ENCODE measurements around the gene INO80C.

INO80C gene, protein sequence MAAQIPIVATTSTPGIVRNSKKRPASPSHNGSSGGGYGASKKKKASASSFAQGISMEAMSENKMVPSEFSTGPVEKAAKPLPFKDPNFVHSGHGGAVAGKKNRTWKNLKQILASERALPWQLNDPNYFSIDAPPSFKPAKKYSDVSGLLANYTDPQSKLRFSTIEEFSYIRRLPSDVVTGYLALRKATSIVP

DNA sequence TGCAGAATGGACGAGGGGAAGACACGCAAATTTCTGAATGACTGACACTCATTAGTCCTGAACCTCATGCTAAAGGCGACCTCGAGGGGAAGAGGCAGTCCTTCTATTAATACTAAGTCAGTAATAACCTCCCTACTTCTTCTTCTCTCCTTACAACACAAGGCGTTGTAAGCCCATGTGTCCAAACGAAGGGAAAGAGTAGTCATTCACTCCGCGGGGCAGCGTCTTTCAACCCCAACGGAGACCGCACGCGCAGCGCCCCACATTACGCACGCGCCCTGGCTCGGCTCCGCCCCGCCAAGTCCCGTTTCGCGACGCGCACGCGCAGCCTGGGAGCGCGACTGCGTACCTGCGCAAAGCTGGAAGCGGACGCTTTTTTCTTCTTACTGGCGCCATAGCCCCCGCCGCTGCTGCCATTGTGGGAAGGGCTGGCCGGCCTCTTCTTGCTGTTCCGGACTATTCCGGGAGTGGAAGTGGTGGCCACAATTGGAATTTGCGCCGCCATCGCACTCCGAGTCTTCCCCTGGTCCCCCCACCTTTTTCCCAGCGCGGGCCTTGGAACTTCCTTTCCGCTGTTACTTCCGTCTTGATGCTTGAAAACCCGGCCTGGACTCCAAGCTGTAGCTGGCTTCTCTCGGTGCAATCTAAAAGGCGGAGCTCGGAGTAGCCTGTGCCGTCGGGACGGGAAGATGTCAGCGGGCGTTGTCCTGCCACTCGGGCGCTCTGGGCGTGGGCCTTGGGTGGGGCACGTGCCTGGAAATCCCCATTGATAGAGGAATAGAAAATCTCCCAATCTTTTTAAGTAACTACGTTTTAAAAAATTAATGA, at the start of gene INO80C:
Gene INO80C, minus strand, starts transcription at position 591 of the 828 bp plus-strand sequence. Its CDS starts 86 bp downstream, at position 505.
- peak within 1 kb of the TSS; percentile 96 for H3K27ac ChIP-seq
- CTCF ChIA-PET, result no interaction called here
- TF ChIP-seq, protein P1, sequence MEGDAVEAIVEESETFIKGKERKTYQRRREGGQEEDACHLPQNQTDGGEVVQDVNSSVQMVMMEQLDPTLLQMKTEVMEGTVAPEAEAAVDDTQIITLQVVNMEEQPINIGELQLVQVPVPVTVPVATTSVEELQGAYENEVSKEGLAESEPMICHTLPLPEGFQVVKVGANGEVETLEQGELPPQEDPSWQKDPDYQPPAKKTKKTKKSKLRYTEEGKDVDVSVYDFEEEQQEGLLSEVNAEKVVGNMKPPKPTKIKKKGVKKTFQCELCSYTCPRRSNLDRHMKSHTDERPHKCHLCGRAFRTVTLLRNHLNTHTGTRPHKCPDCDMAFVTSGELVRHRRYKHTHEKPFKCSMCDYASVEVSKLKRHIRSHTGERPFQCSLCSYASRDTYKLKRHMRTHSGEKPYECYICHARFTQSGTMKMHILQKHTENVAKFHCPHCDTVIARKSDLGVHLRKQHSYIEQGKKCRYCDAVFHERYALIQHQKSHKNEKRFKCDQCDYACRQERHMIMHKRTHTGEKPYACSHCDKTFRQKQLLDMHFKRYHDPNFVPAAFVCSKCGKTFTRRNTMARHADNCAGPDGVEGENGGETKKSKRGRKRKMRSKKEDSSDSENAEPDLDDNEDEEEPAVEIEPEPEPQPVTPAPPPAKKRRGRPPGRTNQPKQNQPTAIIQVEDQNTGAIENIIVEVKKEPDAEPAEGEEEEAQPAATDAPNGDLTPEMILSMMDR (conservative IDR thresholded peaks at IDR 0.05; ENCODE audit: low read depth), result no peak
- peak; percentile 79 for DNase-seq (ENCODE audit: low spot score)
- POLR2A ChIA-PET (ENCODE audit: low non-redundant PET), result no interaction called here

DNA sequence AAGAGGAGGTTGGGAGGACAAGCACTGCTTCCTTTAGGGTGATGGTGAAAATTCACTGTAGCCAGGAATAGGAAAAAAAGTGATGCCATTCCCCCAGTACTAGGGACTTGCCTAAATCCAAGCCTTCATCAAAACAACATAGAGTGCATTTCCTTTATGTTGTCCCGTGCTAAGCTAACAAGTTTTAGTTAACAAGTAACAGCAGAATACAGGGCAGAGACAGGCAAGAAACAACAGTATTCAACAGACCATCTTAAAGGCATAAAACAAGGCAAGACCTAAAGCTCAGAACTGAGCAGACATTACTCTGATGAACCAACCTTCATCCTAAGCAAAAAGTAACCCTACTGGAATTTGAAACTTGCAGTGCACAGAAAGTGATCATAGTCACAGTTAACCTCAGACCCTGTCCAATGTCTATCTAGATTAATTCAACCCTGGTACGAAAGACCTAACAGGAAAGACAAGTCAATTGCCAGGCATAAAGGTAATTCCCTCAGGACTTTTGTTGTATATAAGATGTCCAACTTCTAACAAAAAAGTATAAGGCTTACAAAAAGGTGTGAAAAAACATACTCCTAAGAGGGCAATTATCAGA, 49.3 kb upstream of the INO80C start:
- TF ChIP-seq, protein P1 (conservative IDR thresholded peaks at IDR 0.05; ENCODE audit: low read depth), result no peak
- CTCF ChIA-PET, result interaction anchor here (0.7 kb wide), 1 partner anchor 788 kb away, joined by 3 read pairs; no protein-coding TSS in a partner anchor
- no peak overlapping the region for H3K27ac ChIP-seq
- POLR2A ChIA-PET (ENCODE audit: low non-redundant PET), result no interaction called here
- no peak for DNase-seq (ENCODE audit: low spot score)

DNA sequence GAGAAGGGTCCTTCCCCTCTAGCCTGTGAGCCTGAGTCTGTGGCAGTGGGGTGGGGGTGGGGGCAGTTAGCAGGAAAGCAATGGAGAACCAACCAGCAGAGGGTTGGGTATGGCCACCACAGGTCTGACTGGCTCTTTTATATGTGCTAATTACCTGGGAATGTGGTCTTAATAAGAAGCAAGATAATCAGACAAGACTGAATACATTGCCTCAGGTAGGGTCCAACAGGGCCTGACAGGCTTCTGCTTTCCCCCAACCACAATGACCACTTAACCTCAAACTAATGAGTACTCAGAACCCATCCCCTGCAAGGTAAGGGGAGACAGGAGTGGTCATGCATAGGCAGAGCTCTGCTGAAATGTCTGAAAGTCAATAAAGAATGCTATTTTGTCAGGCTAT, 44.6 kb upstream of the INO80C start:
- no peak overlapping the region for H3K27ac ChIP-seq
- ChIA-PET CTCF (no interaction called here), POLR2A (ENCODE audit: low non-redundant PET) (no interaction called here)
- TF ChIP-seq, protein P1 (conservative IDR thresholded peaks at IDR 0.05; ENCODE audit: low read depth), result no peak
- DNase-seq (ENCODE audit: low spot score), result no peak

DNA sequence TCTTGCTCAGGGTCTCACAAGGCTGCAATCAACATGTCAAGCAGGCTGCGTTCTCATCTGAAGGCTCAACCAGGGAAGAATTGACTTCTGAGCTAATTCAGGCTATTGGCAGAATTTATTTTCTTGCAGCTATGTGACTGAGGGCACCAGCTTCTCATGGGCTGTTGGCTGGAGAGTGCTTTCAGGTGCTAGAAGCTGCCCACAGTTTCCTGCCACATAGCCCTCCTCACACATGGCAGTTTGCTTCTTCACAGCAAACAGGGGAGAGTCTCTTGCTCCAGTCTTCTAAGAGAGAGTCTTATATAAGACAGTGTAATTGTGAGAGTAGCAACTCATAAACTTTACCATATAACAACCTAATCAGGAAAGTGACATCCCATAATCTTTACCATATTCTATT, 37.5 kb upstream of the INO80C start:
- ChIA-PET CTCF (no interaction called here), POLR2A (ENCODE audit: low non-redundant PET) (no interaction called here)
- TF ChIP-seq, protein P1 (conservative IDR thresholded peaks at IDR 0.05; ENCODE audit: low read depth), result no peak
- no peak overlapping the region for H3K27ac ChIP-seq
- no peak for DNase-seq (ENCODE audit: low spot score)

DNA sequence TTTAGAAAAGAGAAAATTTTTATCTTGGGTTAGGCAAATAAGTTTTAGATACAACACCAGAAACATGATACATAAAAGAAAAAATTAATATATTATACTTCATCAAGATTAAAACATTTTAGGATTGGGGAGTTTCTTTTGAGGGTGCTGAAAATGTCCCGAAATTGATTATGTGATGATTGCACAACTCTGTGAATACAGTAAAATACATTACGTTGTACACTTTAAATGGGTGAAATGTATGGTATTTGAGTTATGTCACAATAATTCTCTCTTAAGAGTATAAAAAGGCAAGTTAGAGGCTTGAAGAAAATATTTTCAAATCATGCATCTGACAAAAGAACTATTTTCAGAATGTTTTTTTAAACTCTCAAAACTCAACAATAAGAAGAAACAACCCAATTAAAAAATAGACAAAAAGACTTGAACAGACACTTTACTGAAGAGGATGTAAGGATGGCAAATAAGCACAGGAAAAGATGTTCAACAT, 36.2 kb upstream of the INO80C start:
- POLR2A ChIA-PET (ENCODE audit: low non-redundant PET), result no interaction called here
- no peak for DNase-seq (ENCODE audit: low spot score)
- TF ChIP-seq, protein P1 (conservative IDR thresholded peaks at IDR 0.05; ENCODE audit: low read depth), result no peak
- no peak overlapping the region for H3K27ac ChIP-seq
- CTCF ChIA-PET, result no interaction called here

DNA sequence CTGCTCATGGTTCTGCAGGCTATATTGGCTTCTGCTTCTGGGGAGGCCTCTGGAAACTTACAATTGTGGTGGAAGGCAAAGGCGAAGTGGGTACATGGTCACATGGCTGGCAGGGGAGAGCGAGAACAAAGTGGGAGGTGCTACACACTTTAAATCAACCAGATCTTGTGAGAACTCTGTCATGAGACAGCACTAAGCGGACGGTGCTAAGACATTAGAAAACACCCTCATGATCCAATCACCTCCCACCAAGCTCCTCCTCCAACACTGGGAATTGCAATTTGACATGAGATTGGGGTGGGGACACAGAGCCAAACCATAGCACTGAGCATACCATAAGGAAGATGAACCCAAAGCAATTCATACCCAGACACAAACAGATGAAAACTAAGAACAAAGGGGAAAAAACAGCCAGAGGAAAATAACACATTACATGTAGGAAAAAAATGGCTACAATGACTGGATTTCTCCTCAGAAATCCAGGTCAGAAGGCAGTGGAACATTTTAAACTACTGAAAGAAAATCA, 31.1 kb upstream of the INO80C start:
- no peak overlapping the region for H3K27ac ChIP-seq
- ChIA-PET POLR2A (ENCODE audit: low non-redundant PET) (no interaction called here), CTCF (interaction anchor here (0.6 kb wide), 1 partner anchor 295 kb away, joined by 3 read pairs; no protein-coding TSS in a partner anchor)
- DNase-seq (ENCODE audit: low spot score), result no peak
- TF ChIP-seq, protein P1 (conservative IDR thresholded peaks at IDR 0.05; ENCODE audit: low read depth), result no peak

All from RWPE1 (cell line).